ENCODE results near the gene ARID5B.

ARID5B gene

DNA sequence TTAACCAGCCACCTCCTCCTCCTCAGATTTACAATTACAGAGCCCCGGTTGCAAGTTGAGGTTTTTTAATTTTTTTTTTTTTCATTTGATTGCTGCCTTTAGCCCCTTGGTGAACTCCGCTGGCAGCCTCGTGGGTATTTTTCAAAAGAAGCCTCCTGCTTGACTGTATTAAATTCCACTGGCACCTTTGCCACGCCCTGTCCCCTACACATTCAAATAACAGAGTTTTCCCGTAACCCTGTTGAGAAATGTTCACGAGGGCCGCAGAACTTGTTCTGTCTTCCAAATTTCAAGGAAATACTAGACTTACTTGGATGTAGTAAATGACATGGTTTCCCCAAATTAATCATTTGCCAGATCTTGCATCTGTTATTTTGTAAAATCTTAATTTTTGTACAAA, 167.0 kb downstream of the ARID5B start:
- no peak overlapping the region for H3K4me3 ChIP-seq (ENCODE audit: low read depth, low read length)
- DNase-seq (ENCODE audit: low read depth), result no peak
- TF ChIP-seq POLR2A (IDR thresholded peaks at IDR 0.05; ENCODE audit: extremely low read depth, insufficient read length) (no peak), MYC (IDR thresholded peaks at IDR 0.05; ENCODE audit: low read depth, low read length) (no peak), MAX (IDR thresholded peaks at IDR 0.05; ENCODE audit: low read depth, low read length) (no peak)
- TF ChIP-seq, protein P1, sequence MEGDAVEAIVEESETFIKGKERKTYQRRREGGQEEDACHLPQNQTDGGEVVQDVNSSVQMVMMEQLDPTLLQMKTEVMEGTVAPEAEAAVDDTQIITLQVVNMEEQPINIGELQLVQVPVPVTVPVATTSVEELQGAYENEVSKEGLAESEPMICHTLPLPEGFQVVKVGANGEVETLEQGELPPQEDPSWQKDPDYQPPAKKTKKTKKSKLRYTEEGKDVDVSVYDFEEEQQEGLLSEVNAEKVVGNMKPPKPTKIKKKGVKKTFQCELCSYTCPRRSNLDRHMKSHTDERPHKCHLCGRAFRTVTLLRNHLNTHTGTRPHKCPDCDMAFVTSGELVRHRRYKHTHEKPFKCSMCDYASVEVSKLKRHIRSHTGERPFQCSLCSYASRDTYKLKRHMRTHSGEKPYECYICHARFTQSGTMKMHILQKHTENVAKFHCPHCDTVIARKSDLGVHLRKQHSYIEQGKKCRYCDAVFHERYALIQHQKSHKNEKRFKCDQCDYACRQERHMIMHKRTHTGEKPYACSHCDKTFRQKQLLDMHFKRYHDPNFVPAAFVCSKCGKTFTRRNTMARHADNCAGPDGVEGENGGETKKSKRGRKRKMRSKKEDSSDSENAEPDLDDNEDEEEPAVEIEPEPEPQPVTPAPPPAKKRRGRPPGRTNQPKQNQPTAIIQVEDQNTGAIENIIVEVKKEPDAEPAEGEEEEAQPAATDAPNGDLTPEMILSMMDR (IDR thresholded peaks at IDR 0.05; ENCODE audit: low read depth, low read length), result no peak

- TF ChIP-seq, protein P1 (IDR thresholded peaks at IDR 0.05; ENCODE audit: low read depth, low read length), result no peak
- TF ChIP-seq MAX (IDR thresholded peaks at IDR 0.05; ENCODE audit: low read depth, low read length) (no peak), POLR2A (IDR thresholded peaks at IDR 0.05; ENCODE audit: extremely low read depth, insufficient read length) (no peak), MYC (IDR thresholded peaks at IDR 0.05; ENCODE audit: low read depth, low read length) (no peak)
- no peak for DNase-seq (ENCODE audit: low read depth)
- H3K4me3 ChIP-seq (ENCODE audit: low read depth, low read length), result no peak overlapping the region
Measured at GRCh38 chr10:62069452-62070178, 168.1 kb downstream of the ARID5B start.

GRCh38 chr10:62071846-62072281, 170.4 kb downstream of the ARID5B start:
- TF ChIP-seq MAX (IDR thresholded peaks at IDR 0.05; ENCODE audit: low read depth, low read length) (no peak), POLR2A (IDR thresholded peaks at IDR 0.05; ENCODE audit: extremely low read depth, insufficient read length) (no peak), MYC (IDR thresholded peaks at IDR 0.05; ENCODE audit: low read depth, low read length) (no peak)
- TF ChIP-seq, protein P1 (IDR thresholded peaks at IDR 0.05; ENCODE audit: low read depth, low read length), result no peak
- DNase-seq (ENCODE audit: low read depth), result no peak
- no peak overlapping the region for H3K4me3 ChIP-seq (ENCODE audit: low read depth, low read length)

- DNase-seq (ENCODE audit: low read depth), result no peak
- H3K4me3 ChIP-seq (ENCODE audit: low read depth, low read length), result no peak overlapping the region
- TF ChIP-seq MYC (IDR thresholded peaks at IDR 0.05; ENCODE audit: low read depth, low read length) (no peak), MAX (IDR thresholded peaks at IDR 0.05; ENCODE audit: low read depth, low read length) (no peak), POLR2A (IDR thresholded peaks at IDR 0.05; ENCODE audit: extremely low read depth, insufficient read length) (no peak)
- TF ChIP-seq, protein P1 (IDR thresholded peaks at IDR 0.05; ENCODE audit: low read depth, low read length), result no peak
Measured at GRCh38 chr10:62072901-62073300, 171.4 kb downstream of the ARID5B start.

DNA sequence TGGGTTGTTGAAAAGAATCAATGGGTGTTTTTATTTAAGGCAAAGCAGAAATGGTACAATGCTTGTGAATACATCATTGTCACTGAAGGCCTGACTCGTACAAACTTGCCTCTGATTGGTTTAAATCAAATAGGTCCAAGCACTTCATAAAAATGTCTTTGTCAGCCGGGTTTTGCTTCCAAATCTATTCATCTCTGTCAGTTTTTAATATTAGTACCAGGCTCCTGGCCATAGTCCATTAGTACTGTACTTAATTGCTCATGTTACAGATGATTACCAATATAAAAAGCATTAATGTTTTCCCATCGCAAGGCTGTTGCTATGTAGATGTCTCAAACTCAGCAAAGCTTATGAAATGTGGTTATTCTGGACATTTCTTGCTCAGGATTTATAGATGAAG, 171.9 kb downstream of the ARID5B start:
- DNase-seq (ENCODE audit: low read depth), result no peak
- no peak overlapping the region for H3K4me3 ChIP-seq (ENCODE audit: low read depth, low read length)
- TF ChIP-seq, protein P1 (IDR thresholded peaks at IDR 0.05; ENCODE audit: low read depth, low read length), result no peak
- TF ChIP-seq POLR2A (IDR thresholded peaks at IDR 0.05; ENCODE audit: extremely low read depth, insufficient read length) (no peak), MYC (IDR thresholded peaks at IDR 0.05; ENCODE audit: low read depth, low read length) (no peak), MAX (IDR thresholded peaks at IDR 0.05; ENCODE audit: low read depth, low read length) (no peak)
